K562 (cell line): ENCODE data around the gene OPN5. TPM values are rescaled to one million over a fixed set of nuclear protein-coding genes. Genes with fewer than 3 reads are reported as not detected.

Experiments
- ATAC-seq: fragments of 200-7000 bp; cut with Tn5 transposase; 3 replicates; pipeline ENCODE4 v1.9.1; 2020; ENCODE audit warnings: moderate library complexity
- BruUV-seq: library from RNA; stranded (reverse); fragments of 400-500 nt; replicated peaks from 2 replicates; lab custom pipeline; 2021; lab: Mats Ljungman, UMichigan
- CTCF ChIA-PET: fragments of 300-600 bp; formaldehyde crosslinking; extraction: SDS; loops from one replicate; lab custom pipeline; 2021; ENCODE audit warnings: low intra/inter-chr PET ratio; lab: Yijun Ruan, JAX
- POLR2A ChIA-PET: fragments of 300-600, 350-650 bp; sonication (Branson Sonifier 250); formaldehyde crosslinking; extraction: SDS; loops from one replicate; lab custom pipeline; 2021; ENCODE audit warnings: antibody characterized with exemption, inconsistent platforms; lab: Yijun Ruan, JAX
- DNase-seq, 4 experiments: peaks; one replicate each; pipeline versions ENCODE4 v3.0.0 to v3.0.0-alpha.2; 2011 to 2018; ENCODE audit warnings: low spot score in 3 of 4, mixed read lengths in 3 of 4; ENCODE audit errors: extremely low read depth in 1 of 4
- FAIRE-seq: peaks from 2 replicates; lab custom pipeline; 2011; peaks lifted over from hg19 to GRCh38; lab: Jason Lieb, UNC
- H2AFZ ChIP-seq: 2 replicates; pipeline ENCODE4 v1.6.0; 2011; ENCODE audit warnings: low read depth, low read length, control low read depth, inconsistent platforms
- H3K27ac ChIP-seq: fragments of 200-600 bp; 3 replicates; pipeline ENCODE4 v1.8.0; 2011; ENCODE audit warnings: low read depth, mild to moderate bottlenecking, control low read depth, inconsistent platforms, low read length, moderate library complexity, mixed read lengths; ENCODE audit errors: extremely low read depth
- H3K27me3 ChIP-seq, 2 experiments: fragments of 300-600 bp in 1 of 2; 2 replicates in 1 of 2; 3 replicates in 1 of 2; pipeline versions ENCODE4 v1.6.0 to v1.8.0; 2011; ENCODE audit warnings: inconsistent platforms in 2 of 2, low read length in 2 of 2, mild to moderate bottlenecking in 1 of 2, mixed read lengths in 1 of 2, moderate library complexity in 1 of 2; ENCODE audit not compliant: control insufficient read depth in 2 of 2, insufficient read depth in 2 of 2
- H3K36me3 ChIP-seq: fragments of 300-600 bp; 3 replicates; pipeline ENCODE4 v1.8.0; 2011; ENCODE audit warnings: mild to moderate bottlenecking, low read length, inconsistent platforms; ENCODE audit not compliant: control insufficient read depth, insufficient read depth
- H3K4me1 ChIP-seq, 2 experiments: fragments of 200-600 bp in 1 of 2; replicated peaks in 1 of 2; 2 replicates in 1 of 2; 3 replicates in 1 of 2; pipeline versions ENCODE4 v1.5.1 to v1.8.0; 2011; ENCODE audit warnings: inconsistent platforms in 2 of 2, low read length in 2 of 2, mild to moderate bottlenecking in 1 of 2, mixed read lengths in 1 of 2, moderate library complexity in 1 of 2; ENCODE audit not compliant: control insufficient read depth in 2 of 2, insufficient read depth in 2 of 2
- H3K4me2 ChIP-seq: 2 replicates; pipeline ENCODE4 v1.6.1; 2011; ENCODE audit warnings: low read length, control low read depth, inconsistent platforms, mixed read lengths; ENCODE audit not compliant: insufficient read depth
- H3K4me3 ChIP-seq: fragments of 200-600 bp; sonication (generic), shearing (Covaris generic); 2 replicates; pipeline ENCODE4 v1.5.1; 2016; ENCODE audit warnings: control low read depth, inconsistent platforms
- H3K79me2 ChIP-seq: fragments of 200-600 bp; 3 replicates; pipeline ENCODE4 v1.8.0; 2011; ENCODE audit warnings: low read length, inconsistent platforms; ENCODE audit not compliant: control insufficient read depth, insufficient read depth
- H3K9ac ChIP-seq, 2 experiments: 2 replicates each; pipeline versions ENCODE4 v1.6.0 to v1.6.1; 2011; ENCODE audit warnings: low read depth in 2 of 2, low read length in 2 of 2, control low read depth in 1 of 2, inconsistent platforms in 1 of 2, mild to moderate bottlenecking in 1 of 2, mixed read lengths in 1 of 2; ENCODE audit not compliant: insufficient read depth in 1 of 2
- H3K9me1 ChIP-seq: one replicate; pipeline ENCODE4 v1.6.0; 2011; ENCODE audit warnings: inconsistent platforms, mild to moderate bottlenecking, low read length, moderate library complexity; ENCODE audit not compliant: control insufficient read depth, insufficient read depth
- H3K9me3 ChIP-seq: replicated peaks from 2 replicates; pipeline ENCODE4 v1.5.1; 2011; ENCODE audit warnings: low read depth, low read length, inconsistent platforms; ENCODE audit not compliant: control insufficient read depth, insufficient read depth
- H4K20me1 ChIP-seq: replicated peaks from 2 replicates; pipeline ENCODE4 v1.6.1; 2011; ENCODE audit warnings: low read length, inconsistent platforms, mixed read lengths; ENCODE audit not compliant: control insufficient read depth, insufficient read depth
- HDAC8 ChIP-seq: fragments of 450-650 bp; IDR thresholded peaks from 2 replicates; pipeline ENCODE4 v1.6.1; 2016; ENCODE audit warnings: mild to moderate bottlenecking, missing genetic modification characterization, moderate library complexity, missing compliant biosample characterization
- MCM2 ChIP-seq: fragments of 450-650 bp; IDR thresholded peaks from 2 replicates; pipeline ENCODE4 v1.6.1; 2017; ENCODE audit warnings: low read depth, mild to moderate bottlenecking
- MYBL2 ChIP-seq, 2 experiments: fragments of 450-650 bp in 1 of 2; sonication (generic) in 1 of 2; formaldehyde crosslinking in 1 of 2; IDR thresholded peaks; 2 replicates each; pipeline versions ENCODE4 v1.6.1 to v1.8.1; 2017 to 2022; ENCODE audit warnings: borderline replicate concordance in 1 of 2, inconsistent platforms in 1 of 2, low read depth in 1 of 2, mild to moderate bottlenecking in 1 of 2, missing genetic modification reagents in 1 of 2, moderate library complexity in 1 of 2
- NELFE ChIP-seq: IDR thresholded peaks from 2 replicates; pipeline ENCODE4 v1.6.1; 2011; ENCODE audit warnings: mild to moderate bottlenecking; ENCODE audit not compliant: insufficient read depth, insufficient read length
- NFIC ChIP-seq: fragments of 450-650 bp; IDR thresholded peaks from 2 replicates; pipeline ENCODE4 v1.6.1; 2017; ENCODE audit warnings: mild to moderate bottlenecking, inconsistent platforms
- ZNF174 ChIP-seq: fragments of 250-450 bp; sonication (Bioruptor Pico); IDR thresholded peaks from 2 replicates; pipeline ENCODE4 v1.4.0; 2020; ENCODE audit warnings: mild to moderate bottlenecking
- WGBS: fragments of 100-300 bp; shearing (Covaris generic); methylation state at CpG from one replicate; pipeline ENCODE4 v1.1.6; 2016; ENCODE audit warnings: low coverage, mixed read lengths; ENCODE audit not compliant: insufficient coverage; ENCODE audit errors: missing lambda C conversion rate; 5-methylcytosine and 5-hydroxymethylcytosine counted together
- in situ Hi-C: fragments of 300-500 bp; cut with MboI; formaldehyde crosslinking; loops from 4 replicates; pipeline ENCODE4 v1.15.0; 2018; ENCODE audit warnings: inconsistent platforms, mixed read lengths
- intact Hi-C: fragments of 100-400 bp; cut with micrococcal nuclease; formaldehyde crosslinking; loops from 2 replicates; pipeline ENCODE4 v1.14.2; 2022
- polyA plus RNA-seq, 8 experiments: library from polyadenylated mRNA; depleted of rRNA in 4 of 8; stranded (reverse) in 5 of 8; unstranded in 3 of 8; fragments of >200 nt; fragmentation: Nextera tagmentation in 2 of 8; fragmentation: Illumina TruSeq in 1 of 8; extraction: Ambion mirVana in 2 of 8; extraction: Trizol in 1 of 8; gene quantifications; 2 replicates each; pipeline versions ENCODE4 v1.2.1 to v1.2.3, GENCODE V29; 2011 to 2014; ENCODE audit warnings: inconsistent platforms in 1 of 8, missing spikeins in 1 of 8
- total RNA-seq, 7 experiments: library from RNA; depleted of rRNA in 6 of 7; stranded (reverse); fragments of >200 nt in 6 of 7; fragmentation: Illumina TruSeq in 2 of 7; extraction: Trizol in 2 of 7; gene quantifications; 2 replicates each; pipeline versions ENCODE4 v1.2.1 to v1.2.3, GENCODE V29; 2011 to 2021; ENCODE audit warnings: low replicate concordance in 1 of 7
- TF ChIP-seq, protein P1 (sequence below): sonication (generic); formaldehyde crosslinking; IDR thresholded peaks from 2 replicates; pipeline ENCODE4 v1.4.0; 2020; ENCODE audit warnings: mild to moderate bottlenecking, missing genetic modification reagents
- TF ChIP-seq, protein P2 (sequence below): fragments of 450-650 bp; IDR thresholded peaks from 2 replicates; pipeline ENCODE4 v1.6.1; 2017; ENCODE audit warnings: mild to moderate bottlenecking, moderate library complexity
- TF ChIP-seq, protein P3 (sequence below): fragments of 450-650 bp; IDR thresholded peaks from 2 replicates; pipeline ENCODE4 v1.6.1; 2014; ENCODE audit warnings: low read depth, mild to moderate bottlenecking, moderate library complexity, borderline replicate concordance
- TF ChIP-seq, protein P4 (sequence below): fragments of 250-450 bp; sonication (Bioruptor Pico); IDR thresholded peaks from 2 replicates; pipeline ENCODE4 v1.4.0; 2020; ENCODE audit warnings: mild to moderate bottlenecking, moderate library complexity, borderline replicate concordance
- TF ChIP-seq, protein P5 (sequence below): sonication (generic); formaldehyde crosslinking; IDR thresholded peaks from 2 replicates; pipeline ENCODE4 v1.8.0; 2022; ENCODE audit warnings: mild to moderate bottlenecking, missing genetic modification reagents

OPN5 gene
- total and polyA plus RNA-seq, 9 of the 15 experiments (the other 6 are each of a cell fraction or from before 2014, with no cell fraction given), result not detected

DNA sequence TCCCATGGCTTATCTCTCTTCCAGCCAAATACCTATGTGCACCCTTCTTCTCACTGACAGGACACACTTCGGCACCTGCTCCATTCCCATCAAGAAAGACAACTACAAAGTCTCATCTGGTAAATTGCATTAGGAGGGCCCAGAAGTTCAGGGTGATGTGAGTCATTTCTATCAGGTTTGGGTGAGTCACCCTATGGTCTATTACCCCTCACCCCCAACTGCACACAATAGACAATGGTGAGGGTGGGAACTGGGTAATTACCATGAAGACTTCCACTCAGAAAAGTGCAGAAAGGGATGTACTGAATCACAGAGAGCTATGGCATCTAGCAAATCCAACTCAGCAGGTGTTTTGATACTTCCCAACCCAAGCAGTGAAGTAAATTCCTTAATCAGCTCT lies 54.8 kb downstream of the OPN5 start (continued):
- TF ChIP-seq, protein P1, sequence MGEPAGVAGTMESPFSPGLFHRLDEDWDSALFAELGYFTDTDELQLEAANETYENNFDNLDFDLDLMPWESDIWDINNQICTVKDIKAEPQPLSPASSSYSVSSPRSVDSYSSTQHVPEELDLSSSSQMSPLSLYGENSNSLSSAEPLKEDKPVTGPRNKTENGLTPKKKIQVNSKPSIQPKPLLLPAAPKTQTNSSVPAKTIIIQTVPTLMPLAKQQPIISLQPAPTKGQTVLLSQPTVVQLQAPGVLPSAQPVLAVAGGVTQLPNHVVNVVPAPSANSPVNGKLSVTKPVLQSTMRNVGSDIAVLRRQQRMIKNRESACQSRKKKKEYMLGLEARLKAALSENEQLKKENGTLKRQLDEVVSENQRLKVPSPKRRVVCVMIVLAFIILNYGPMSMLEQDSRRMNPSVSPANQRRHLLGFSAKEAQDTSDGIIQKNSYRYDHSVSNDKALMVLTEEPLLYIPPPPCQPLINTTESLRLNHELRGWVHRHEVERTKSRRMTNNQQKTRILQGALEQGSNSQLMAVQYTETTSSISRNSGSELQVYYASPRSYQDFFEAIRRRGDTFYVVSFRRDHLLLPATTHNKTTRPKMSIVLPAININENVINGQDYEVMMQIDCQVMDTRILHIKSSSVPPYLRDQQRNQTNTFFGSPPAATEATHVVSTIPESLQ (CRISPR knock-in tag), result no peak
- TF ChIP-seq ZNF174 (CRISPR knock-in tag), result no peak

DNA sequence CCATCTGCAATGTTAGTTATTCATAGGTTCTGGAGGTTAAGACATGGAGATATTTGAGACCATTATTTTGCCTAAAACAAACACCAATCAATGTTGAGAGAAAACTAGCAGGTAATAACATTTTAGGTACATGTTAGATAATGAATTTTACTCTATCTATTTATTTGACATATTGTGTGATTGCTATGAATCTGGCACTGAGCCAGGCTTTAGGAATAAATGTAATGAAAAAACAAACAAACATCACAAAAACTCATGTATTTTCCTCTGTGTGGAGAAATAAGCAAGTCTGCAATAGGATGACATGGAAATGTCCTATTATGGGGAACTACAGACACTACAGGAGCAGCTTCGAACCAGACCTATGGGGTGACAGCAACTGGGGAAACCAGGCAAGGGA lies 57.8 kb downstream of the OPN5 start:
- Histone ChIP-seq H3K27ac (no peak overlapping the region), H3K79me2 (no peaks in the 10 kb centered on the region), H3K9me3 (no peaks in the 10 kb centered on the region), H2AFZ (no peak overlapping the region), H3K9ac (no peak overlapping the region), H3K9me1 (no peaks in the 10 kb centered on the region), H3K4me3 (no peak overlapping the region), H3K36me3 (no peaks in the 10 kb centered on the region), H3K4me1 (no peaks in the 10 kb centered on the region), H3K4me2 (no peak overlapping the region), H4K20me1 (no peaks in the 10 kb centered on the region), H3K27me3 (no peaks in the 10 kb centered on the region)
- FAIRE-seq (no peak), DNase-seq (no peak), ATAC-seq (no peak)
- in situ Hi-C loops (no loop called here), intact Hi-C loops (no loop called here)
- CTCF ChIA-PET, result no interaction called here
- 6% methylated on average over 1 of the region's 1 CpG for WGBS
- BruUV-seq, result no TSS peak
- POLR2A ChIA-PET, result no interaction called here
- no peak for TF ChIP-seq NELFE
- TF ChIP-seq, protein P2, sequence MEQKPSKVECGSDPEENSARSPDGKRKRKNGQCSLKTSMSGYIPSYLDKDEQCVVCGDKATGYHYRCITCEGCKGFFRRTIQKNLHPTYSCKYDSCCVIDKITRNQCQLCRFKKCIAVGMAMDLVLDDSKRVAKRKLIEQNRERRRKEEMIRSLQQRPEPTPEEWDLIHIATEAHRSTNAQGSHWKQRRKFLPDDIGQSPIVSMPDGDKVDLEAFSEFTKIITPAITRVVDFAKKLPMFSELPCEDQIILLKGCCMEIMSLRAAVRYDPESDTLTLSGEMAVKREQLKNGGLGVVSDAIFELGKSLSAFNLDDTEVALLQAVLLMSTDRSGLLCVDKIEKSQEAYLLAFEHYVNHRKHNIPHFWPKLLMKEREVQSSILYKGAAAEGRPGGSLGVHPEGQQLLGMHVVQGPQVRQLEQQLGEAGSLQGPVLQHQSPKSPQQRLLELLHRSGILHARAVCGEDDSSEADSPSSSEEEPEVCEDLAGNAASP, result no peak
- TF ChIP-seq NFIC, result peak; percentile 79
- TF ChIP-seq HDAC8 (tag), result no peak
- TF ChIP-seq, protein P3, sequence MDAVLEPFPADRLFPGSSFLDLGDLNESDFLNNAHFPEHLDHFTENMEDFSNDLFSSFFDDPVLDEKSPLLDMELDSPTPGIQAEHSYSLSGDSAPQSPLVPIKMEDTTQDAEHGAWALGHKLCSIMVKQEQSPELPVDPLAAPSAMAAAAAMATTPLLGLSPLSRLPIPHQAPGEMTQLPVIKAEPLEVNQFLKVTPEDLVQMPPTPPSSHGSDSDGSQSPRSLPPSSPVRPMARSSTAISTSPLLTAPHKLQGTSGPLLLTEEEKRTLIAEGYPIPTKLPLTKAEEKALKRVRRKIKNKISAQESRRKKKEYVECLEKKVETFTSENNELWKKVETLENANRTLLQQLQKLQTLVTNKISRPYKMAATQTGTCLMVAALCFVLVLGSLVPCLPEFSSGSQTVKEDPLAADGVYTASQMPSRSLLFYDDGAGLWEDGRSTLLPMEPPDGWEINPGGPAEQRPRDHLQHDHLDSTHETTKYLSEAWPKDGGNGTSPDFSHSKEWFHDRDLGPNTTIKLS, result no peak
- TF ChIP-seq, protein P4, sequence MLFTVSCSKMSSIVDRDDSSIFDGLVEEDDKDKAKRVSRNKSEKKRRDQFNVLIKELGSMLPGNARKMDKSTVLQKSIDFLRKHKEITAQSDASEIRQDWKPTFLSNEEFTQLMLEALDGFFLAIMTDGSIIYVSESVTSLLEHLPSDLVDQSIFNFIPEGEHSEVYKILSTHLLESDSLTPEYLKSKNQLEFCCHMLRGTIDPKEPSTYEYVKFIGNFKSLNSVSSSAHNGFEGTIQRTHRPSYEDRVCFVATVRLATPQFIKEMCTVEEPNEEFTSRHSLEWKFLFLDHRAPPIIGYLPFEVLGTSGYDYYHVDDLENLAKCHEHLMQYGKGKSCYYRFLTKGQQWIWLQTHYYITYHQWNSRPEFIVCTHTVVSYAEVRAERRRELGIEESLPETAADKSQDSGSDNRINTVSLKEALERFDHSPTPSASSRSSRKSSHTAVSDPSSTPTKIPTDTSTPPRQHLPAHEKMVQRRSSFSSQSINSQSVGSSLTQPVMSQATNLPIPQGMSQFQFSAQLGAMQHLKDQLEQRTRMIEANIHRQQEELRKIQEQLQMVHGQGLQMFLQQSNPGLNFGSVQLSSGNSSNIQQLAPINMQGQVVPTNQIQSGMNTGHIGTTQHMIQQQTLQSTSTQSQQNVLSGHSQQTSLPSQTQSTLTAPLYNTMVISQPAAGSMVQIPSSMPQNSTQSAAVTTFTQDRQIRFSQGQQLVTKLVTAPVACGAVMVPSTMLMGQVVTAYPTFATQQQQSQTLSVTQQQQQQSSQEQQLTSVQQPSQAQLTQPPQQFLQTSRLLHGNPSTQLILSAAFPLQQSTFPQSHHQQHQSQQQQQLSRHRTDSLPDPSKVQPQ (CRISPR knock-in tag), result no peak
- TF ChIP-seq, protein P5, sequence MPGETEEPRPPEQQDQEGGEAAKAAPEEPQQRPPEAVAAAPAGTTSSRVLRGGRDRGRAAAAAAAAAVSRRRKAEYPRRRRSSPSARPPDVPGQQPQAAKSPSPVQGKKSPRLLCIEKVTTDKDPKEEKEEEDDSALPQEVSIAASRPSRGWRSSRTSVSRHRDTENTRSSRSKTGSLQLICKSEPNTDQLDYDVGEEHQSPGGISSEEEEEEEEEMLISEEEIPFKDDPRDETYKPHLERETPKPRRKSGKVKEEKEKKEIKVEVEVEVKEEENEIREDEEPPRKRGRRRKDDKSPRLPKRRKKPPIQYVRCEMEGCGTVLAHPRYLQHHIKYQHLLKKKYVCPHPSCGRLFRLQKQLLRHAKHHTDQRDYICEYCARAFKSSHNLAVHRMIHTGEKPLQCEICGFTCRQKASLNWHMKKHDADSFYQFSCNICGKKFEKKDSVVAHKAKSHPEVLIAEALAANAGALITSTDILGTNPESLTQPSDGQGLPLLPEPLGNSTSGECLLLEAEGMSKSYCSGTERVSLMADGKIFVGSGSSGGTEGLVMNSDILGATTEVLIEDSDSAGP, result no peak
- no peak for TF ChIP-seq MYBL2 (IDR thresholded peaks at IDR 0.05; ENCODE audit: low read depth)
- TF ChIP-seq MYBL2 (CRISPR knock-in tag; IDR thresholded peaks at IDR 0.05; ENCODE audit: borderline replicate concordance), result no peak
- no peak for TF ChIP-seq MCM2
